ENCODE results near the gene KTN1.

- TF ChIP-seq CTCF (IDR thresholded peaks at IDR 0.05), result no peak
- TF ChIP-seq POLR2A (IDR thresholded peaks at IDR 0.05), result no peak
Observed at GRCh38 chr14:55645845-55646832, 66.1 kb downstream of the KTN1 start.

Data from breast epithelium (tissue), 3 donors.